Testis (tissue), 3 donors: ENCODE data around the gene PCBP4. TPM values are rescaled to one million over a fixed set of nuclear protein-coding genes. Genes with fewer than 3 reads are reported as not detected.

Experiments
- DNase-seq: peaks from one replicate; pipeline ENCODE4 v3.0.0-alpha.2; 2019
- H3K27ac ChIP-seq, 2 donors: fragments of 200-600 bp; sonication (generic); one replicate each; pipeline ENCODE4 v1.5.1; 2019
- H3K27me3 ChIP-seq: fragments of 200-600 bp; sonication (generic); one replicate; pipeline ENCODE4 v1.5.1; 2019
- H3K36me3 ChIP-seq: fragments of 200-600 bp; sonication (generic); one replicate; pipeline ENCODE4 v1.5.1; 2017; ENCODE audit warnings: low read depth; ENCODE audit errors: missing control alignments
- H3K4me1 ChIP-seq: fragments of 200-600 bp; sonication (generic); one replicate; pipeline ENCODE4 v1.5.1; 2019
- H3K4me3 ChIP-seq, 2 donors: fragments of 200-600 bp; sonication (generic); one replicate each; pipeline ENCODE4 v1.5.1; 2017 to 2019
- H3K9me3 ChIP-seq: fragments of 200-600 bp; sonication (generic); one replicate; pipeline ENCODE4 v1.5.1; 2017
- CTCF ChIP-seq, 3 experiments: fragments of 450-650 bp in 2 of 3; fragments of 200-600 bp in 1 of 3; sonication (generic) in 1 of 3; IDR thresholded peaks; one replicate each; pipeline ENCODE4 v1.5.1; 2016 to 2019; ENCODE audit warnings: antibody characterized with exemption in 3 of 3, mild to moderate bottlenecking in 2 of 3, moderate library complexity in 1 of 3
- POLR2A ChIP-seq: fragments of 450-650 bp; IDR thresholded peaks from one replicate; pipeline ENCODE4 v1.6.1; 2017; ENCODE audit warnings: antibody characterized with exemption, mild to moderate bottlenecking, moderate library complexity
- WGBS, 2 donors: methylation state at CpG; one replicate each; pipeline ENCODE4 v1.1.5; 2018; 5-methylcytosine and 5-hydroxymethylcytosine counted together
- intact Hi-C: fragments of 100-400 bp; cut with DNase I; formaldehyde crosslinking; loops from one replicate; pipeline ENCODE4 v1.15.1; 2023; ENCODE audit warnings: low total_unique reads
- polyA plus RNA-seq: library from polyadenylated mRNA; stranded (reverse); fragments of 350-450 nt; fragmentation: Illumina TruSeq; extraction: RNeasy Lipid Tissue Mini Kit (QIAGEN cat#74804); gene quantifications from one replicate; pipeline ENCODE4 v1.2.3, GENCODE V29; 2014; ENCODE audit warnings: low read depth, low replicate concordance; ENCODE audit not compliant: insufficient read depth
- total RNA-seq, 2 donors: library from RNA; depleted of rRNA; stranded (reverse); fragments of >200 nt; gene quantifications; one replicate each; pipeline ENCODE4 v1.2.3, GENCODE V29; 2016

PCBP4 gene
- total and polyA plus RNA-seq, 3 donors from 2014 or later = 35.8 to 54.1 (median 47.1) TPM

- Histone ChIP-seq H3K27me3 (no peaks in the 10 kb centered on the region), H3K4me3 (no peak overlapping the region), H3K27ac (peak overlapping the region; percentile 10 to 24), H3K4me1 (peaks cover 39% of the 10 kb centered on the region), H3K36me3 (no peaks in the 10 kb centered on the region), H3K9me3 (no peaks in the 10 kb centered on the region)
- TF ChIP-seq POLR2A = no peak
- TF ChIP-seq CTCF (IDR thresholded peaks at IDR 0.05) = peak in 1 of 3 experiments; percentile 6
- 6 to 23% methylated on average over 8 to 15 of the region's 15 CpGs for WGBS, 2 donors
- DNase-seq = peak; percentile 90
- intact Hi-C loops = loop anchor here (10.0 kb wide), 1 partner anchor 49 kb away; the partner anchor contains the start of gene DUSP7
Measured at GRCh38 chr3:52005571-52005986, 38.3 kb upstream of the PCBP4 start.

GRCh38 chr3:52004906-52005395, 37.7 kb upstream of the PCBP4 start:
- no peaks in the 10 kb centered on the region for H3K9me3 ChIP-seq
- intact Hi-C loops = loop anchor here (5.0 to 10.0 kb wide), 2 partner anchors 50 to 137 kb away; partner anchors contain the start of gene DUSP7
- DNase-seq = no peak
- H3K27me3 ChIP-seq = no peaks in the 10 kb centered on the region
- WGBS, 2 donors = 60 to 75% methylated on average over 3 to 4 of the region's 4 CpGs
- no peak overlapping the region for H3K4me3 ChIP-seq
- peaks cover 39% of the 10 kb centered on the region for H3K4me1 ChIP-seq
- H3K27ac ChIP-seq = peak overlapping the region; percentile 10 to 24
- no peaks in the 10 kb centered on the region for H3K36me3 ChIP-seq
- no peak for TF ChIP-seq POLR2A
- no peak for TF ChIP-seq CTCF (IDR thresholded peaks at IDR 0.05)

GRCh38 chr3:52004163-52004787, 37.0 kb upstream of the PCBP4 start:
- peak; percentile 62 for DNase-seq
- H3K27me3 ChIP-seq = no peaks in the 10 kb centered on the region
- no peak overlapping the region for H3K27ac ChIP-seq
- H3K36me3 ChIP-seq = no peaks in the 10 kb centered on the region
- intact Hi-C loops = loop anchor here (5.0 to 10.0 kb wide), 2 partner anchors 51 to 138 kb away; partner anchors contain the start of gene DUSP7
- WGBS, 2 donors = 57 to 74% methylated on average over 10 to 16 of the region's 16 CpGs
- H3K9me3 ChIP-seq = no peaks in the 10 kb centered on the region
- H3K4me1 ChIP-seq = peaks cover 39% of the 10 kb centered on the region
- no peak overlapping the region for H3K4me3 ChIP-seq
- peak; percentile 36 to 51 (median 49) for TF ChIP-seq CTCF (IDR thresholded peaks at IDR 0.05)
- TF ChIP-seq POLR2A = no peak

GRCh38 chr3:52002748-52003147, 35.5 kb upstream of the PCBP4 start:
- H3K36me3 ChIP-seq = no peaks in the 10 kb centered on the region
- no peak for DNase-seq
- intact Hi-C loops = loop anchor here (5.0 to 10.0 kb wide), 2 partner anchors 52 to 140 kb away; partner anchors contain the start of gene DUSP7
- H3K4me3 ChIP-seq = no peak overlapping the region
- no peak overlapping the region for H3K27ac ChIP-seq
- H3K9me3 ChIP-seq = no peaks in the 10 kb centered on the region
- H3K27me3 ChIP-seq = no peaks in the 10 kb centered on the region
- TF ChIP-seq POLR2A (no peak), CTCF (IDR thresholded peaks at IDR 0.05) (no peak)
- WGBS, 2 donors = 77% methylated on average over 6 of the region's 6 CpGs
- H3K4me1 ChIP-seq = peaks cover 37% of the 10 kb centered on the region
